Measurements from ENCODE around the gene FMN1.
A peak's percentile ranks its signal among the peaks of the same experiment; 100 is the strongest.

The FMN1 gene

DNA sequence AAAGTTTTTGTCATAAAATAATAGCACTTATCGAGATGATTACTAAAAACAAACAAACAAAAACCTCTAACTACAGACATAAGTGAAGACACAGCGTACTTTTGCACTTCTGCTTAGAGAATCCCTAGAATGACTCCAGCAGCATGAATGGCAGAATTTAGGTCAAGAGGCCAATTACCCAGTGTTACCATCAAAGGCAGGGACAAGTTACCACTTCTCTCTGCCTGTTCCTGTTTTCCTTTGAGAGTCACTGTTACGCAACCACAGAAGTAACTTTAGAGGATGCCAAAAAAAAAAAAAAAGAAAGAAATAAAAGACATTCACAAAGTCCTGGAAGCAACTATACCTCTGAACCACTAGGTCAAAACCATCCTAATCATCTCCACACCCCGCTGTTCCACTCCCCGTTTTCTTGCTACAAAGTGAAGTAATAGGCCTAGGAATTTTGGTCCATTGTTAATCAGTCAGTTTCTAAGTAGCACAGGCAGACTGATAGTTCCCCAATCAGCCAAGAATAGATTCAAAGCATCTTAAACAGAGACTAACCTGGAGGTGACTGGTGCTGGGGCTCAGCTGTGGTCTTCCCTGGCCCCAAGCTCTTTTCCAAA lies 41.9 kb downstream of the FMN1 start:
- DNase-seq: peak; percentile 20

DNA sequence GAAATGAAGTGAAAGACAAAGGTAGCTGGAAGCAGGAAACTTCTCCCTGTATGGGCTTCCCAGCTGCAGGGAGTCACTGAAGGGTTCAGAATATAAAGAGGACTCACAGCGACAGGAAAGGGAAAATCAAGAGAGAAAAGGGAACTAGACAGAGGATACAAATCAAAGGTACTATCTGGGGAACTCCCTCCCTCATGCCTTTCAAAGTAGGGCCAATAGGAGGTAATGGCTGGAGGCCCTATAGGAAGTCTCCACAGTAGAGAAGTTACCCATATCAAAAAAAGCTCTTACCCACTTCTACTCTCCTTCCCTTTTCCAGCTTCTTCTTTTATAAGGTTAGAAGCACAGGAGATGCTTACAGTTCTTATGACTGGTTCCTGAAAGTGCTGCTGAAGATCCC lies 43.5 kb downstream of the FMN1 start:
- DNase-seq: no peak

DNA sequence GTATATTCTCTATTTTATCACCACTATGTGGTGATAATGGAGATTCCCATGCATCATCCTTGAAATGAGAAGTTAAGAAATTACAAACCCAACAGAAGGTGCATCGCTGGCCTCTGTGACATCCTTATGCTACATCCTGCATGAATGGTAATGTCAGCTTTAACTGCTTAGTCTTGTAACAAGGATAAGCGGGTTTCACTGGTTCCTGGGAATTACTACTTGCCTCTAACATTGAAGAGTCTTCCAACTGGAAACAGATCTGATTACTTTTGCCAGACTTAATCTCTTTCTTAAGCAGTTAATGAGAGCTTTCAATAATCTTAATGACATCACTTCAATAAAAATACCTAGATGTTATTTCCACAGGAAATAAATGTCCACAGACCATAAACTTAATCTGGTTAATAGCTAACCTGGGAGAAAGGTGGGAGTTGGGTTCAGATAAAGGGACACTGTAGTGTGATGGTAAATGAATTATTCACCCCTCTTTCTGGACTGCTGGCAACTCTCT lies 44.0 kb downstream of the FMN1 start:
- no peak for DNase-seq

DNA sequence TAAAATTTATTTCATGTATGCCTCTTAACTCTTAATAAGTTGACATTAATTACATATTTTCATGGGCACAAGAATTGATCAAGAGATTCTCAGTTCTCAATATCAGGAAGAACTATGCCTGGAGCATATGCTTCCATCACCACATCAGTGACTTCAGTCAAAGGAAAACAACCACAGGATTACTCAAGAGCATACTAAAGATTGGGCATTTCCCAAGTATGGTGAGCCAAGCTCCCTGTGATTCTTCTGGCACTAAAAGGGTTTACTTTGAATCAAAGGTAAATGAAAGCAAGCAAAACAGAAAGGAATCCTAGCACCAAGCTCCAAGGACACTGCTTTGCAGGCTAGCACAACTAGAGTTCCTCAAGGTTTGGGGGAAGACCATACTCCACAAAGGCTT lies 44.6 kb downstream of the FMN1 start:
- DNase-seq: peak; percentile 50

DNA sequence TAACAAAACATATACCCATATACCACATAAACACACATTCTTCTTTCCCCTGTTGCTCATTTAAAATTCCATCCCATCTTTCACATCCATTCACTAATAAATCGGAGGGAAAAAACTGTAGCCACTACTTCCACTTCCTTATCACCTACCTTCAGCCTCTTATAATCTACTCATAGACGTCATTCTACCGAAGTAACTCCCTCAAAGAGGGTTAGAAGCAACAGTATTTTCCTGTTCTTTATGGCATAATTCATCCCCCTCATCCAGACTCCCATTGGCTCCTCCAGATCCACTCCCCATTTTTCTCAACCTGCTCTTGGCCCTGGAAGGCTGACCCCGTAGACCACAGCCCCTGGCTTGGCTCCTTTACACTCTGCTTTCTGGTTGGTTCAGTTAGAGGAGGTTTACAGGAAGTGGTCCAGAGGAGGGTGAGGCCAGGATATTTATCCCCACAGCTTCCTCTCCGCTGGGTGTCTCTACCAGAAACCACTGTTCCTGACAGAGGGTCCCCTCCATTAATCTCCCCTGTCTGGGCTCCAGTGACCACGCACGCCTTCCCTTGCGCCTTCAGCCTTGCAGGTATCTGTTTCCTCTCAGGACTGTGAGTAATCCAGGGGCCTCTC lies 46.3 kb downstream of the FMN1 start:
- no peak for DNase-seq

DNA sequence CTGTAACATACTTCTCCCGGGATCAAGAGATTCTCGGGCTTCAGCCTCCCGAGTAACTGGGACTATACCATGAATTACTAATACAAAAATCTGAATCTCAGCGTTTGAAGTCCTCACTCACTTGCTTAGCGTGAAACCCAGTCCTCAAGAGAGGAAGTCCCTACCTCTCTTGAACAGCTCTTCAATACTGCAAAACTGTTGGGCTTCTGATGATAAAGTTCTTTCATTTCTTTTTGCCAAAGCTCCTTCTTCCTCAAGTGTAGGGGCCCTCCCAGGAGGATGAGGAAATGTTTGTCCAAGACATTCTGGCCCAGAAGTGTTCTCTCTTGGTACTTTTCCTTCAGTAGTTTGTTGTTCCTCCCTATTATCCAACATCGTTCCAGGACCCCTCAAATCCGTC lies 48.5 kb downstream of the FMN1 start:
- no peak for DNase-seq

DNA sequence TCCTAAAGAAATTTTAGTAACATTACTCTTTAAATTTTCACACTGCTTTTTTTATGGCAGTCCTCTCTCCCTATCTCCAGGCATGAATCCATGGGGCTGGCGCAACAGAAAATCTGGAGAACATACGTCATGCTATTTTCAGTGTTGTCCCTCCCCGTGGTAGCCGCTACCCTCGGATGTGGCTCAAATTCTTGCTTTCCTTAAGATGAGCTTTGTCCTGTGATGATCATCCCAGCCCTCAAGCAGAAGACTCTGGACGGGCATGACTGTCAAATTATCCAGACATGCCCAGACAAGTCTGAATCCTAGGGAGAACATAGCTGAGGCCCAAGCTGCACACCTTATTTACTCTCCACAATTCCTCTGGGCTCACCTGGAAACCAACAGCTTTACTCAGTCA lies 49.1 kb downstream of the FMN1 start:
- DNase-seq: no peak

DNA sequence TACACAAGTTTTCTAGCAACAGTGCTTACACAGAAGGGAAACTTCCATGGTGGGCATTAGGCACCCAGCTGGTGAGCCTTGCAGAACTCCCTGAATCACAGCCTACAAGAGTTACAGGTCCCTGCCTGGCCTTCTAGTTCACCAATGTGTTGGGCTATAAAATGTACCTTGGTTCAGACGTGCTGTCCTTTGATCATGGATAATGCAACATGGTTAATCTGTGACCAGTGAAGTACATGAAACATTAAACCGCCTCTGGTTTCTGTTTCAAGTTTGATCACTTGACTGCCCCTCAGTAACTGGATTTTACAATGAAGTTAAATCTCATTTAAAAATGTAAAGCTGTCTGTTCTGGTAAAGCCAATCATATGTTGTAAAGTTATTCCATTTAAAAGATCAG lies 51.8 kb downstream of the FMN1 start:
- DNase-seq: no peak

DNA sequence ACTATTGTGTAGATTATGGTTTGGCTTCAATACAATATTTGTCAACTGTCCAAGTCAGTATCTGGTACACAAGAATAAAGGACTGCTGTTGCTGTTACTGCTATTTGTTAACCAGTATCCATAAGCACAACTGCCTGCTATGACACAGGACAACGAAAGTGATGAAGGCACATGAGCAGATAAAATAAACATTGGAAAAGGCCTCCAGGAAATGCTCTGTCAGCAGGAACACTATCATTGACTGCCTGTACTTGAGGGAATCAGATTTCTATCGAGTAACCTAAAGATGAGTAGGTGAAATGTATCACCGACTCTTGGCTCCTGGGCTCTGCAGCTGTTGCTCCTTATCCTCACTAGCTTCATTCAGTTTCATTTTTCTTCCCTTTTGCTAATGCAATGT lies 56.5 kb downstream of the FMN1 start:
- DNase-seq: no peak

DNA sequence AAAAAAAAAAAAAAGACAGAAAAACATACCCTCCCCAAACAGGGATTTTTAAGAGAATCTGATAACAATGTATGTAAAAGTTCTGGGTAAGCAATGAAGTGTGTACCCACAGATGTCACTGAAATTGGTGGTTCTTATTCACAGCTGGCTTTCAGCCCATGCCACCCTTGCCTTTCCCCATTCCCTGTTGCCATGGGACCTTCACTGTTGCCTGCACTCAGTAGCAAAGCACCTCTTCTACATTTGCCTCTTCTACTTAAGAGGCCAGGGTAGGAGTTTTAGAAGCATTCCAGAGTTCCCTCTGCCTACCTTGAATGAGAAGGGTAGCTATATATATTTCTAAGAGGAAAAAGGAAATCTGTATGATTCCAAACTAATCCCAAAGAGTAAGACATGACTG lies 57.4 kb downstream of the FMN1 start:
- no peak for DNase-seq

DNA sequence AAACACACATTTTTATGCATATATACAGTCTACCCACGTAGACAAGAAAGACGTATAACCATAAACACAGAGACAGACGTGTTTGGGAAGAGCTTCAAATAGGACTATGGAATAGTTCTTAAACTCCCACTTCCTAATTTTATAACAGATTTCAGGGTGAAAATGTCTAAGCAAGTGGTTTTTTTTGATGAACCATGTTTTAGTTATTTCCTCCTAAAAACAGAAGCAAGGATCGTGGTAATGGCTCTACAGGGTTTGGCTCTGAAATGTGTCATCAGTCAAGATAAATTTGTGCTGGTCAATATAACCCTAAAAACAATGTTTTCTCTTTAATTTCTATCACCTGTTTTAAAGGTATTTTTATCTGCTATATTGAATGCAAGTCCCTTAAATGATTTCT lies 58.2 kb downstream of the FMN1 start:
- peak; percentile 29 for DNase-seq

DNA sequence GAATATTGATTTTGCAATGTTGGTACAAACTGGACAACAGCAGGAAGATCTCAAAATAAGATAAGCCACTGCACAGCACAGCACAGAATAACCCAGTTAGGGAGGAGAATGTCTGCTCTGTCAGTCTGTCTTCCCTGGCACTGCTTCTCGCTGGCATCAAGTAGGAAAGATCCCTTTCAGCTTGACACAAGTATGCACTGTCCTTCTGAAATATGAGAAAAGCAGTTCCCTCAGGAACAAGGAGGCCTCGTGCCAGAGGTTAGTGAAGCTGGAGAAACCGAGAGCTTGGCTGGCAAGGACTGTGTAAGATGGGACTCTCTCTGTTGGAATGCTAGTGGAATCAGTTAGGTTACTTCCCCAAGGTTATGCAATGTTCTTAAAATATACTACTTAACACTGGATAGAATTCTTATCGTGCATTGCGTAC lies 59.1 kb downstream of the FMN1 start:
- peak; percentile 41 for DNase-seq

DNA sequence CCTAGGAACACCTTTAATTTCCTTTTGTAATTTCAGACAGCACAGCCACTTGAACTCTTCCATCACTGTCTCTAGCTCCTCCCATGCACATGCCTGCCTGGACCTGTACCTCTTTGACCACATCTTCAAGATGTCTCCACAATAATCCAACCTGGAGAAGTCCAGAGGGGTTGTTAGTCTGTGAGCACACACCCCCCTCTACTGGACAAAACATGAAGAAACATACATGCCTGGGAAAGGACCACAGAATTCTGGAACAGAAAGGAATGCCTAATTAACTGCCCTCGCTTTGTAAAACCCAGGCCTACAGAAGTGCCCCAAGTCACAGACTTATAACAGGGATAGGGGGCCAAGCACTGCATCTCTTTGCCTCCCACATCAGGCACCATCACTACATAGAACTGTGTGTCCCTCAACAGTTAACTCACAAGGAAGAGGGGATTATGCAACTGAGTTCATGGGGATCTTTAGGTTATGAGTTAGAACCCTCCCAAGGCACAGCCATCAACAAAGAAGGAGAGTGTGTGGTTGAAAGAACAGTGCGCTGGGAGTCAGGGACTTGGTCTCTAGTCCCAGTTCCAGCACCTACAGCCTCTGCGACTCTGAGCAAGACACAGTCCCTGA lies 61.7 kb downstream of the FMN1 start:
- DNase-seq: peak; percentile 66

DNA sequence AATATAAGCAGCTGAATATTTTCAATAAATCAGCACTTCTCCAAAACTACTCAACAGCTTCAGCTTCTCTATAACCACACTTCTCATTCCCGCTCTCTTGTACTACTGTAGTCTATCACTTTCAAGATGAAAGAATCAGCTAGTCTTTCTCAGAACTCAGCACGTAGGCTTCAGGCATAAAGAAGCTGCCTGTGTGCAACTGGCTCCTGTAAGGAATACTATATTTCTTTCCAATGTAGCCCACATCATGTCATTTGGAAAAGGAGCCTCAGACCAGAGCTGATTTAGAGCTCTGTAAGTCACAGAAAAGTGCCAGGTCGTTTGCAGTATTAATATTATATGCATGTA lies 62.3 kb downstream of the FMN1 start:
- no peak for DNase-seq

DNA sequence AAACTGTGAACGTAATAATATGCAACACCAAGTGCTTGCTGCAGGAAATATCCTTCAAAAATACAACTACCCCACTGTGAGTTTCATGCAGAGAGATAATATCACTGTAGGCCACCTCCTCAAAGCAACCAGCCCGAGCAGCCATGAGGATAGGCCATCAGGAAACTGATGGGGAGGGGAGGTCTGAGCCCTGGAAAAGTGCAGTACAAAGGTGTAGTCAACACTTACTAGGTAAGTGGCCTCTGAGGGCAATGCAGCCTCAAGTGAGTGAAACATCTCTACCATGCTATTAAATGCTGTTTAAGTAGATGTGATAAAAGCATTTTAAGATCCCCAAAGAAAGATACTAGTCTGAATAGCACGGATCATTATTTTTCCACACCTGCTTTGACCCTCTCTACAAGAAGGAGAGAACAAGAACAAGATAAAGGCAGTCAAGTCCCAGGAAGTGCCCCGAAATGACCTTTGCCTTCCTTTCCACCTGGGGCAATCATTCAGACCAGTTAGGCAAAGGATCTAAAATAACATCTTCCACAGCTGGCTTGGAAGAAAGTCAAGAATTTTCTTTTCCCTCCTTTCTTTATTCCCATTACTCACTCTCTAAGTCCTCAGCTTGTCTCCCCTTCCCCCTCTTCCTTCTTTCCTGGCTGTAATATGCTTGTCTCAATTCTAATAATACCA lies 62.8 kb downstream of the FMN1 start:
- DNase-seq: peak; percentile 64

DNA sequence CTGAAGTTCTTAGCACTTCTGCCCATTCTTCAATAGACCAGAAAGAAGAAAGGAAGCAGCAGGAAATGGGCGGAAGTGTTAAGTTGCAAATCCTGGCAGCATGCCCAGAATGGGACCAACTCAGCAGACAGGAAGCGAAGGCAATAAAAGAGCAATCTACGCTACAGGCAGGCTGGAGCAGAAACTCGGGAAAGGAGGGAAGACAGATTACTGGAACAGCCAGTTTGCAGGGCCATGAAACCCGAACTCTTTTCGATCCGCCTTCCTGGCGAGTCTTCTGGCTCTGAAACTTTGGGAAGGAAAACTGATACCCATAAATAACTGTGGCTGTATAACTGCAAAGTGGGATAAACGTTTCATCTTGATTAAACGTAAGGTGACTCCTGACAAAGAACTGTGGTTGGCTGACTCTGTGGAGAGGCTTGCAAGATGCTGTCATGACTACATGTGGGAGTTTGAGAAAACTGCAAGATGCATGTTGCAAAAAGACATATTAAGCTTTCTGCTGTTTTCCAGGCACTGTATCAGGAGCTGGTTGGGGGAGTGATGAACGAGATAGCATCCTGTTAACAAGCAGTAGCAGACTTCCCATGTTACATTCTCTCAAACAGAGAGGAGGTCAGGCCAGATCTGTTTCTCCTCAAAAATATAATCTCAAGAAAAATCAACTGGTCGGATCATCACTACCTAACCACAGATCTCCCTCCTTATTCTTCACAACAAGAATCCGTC lies 67.8 kb downstream of the FMN1 start:
- DNase-seq: peak; percentile 88

DNA sequence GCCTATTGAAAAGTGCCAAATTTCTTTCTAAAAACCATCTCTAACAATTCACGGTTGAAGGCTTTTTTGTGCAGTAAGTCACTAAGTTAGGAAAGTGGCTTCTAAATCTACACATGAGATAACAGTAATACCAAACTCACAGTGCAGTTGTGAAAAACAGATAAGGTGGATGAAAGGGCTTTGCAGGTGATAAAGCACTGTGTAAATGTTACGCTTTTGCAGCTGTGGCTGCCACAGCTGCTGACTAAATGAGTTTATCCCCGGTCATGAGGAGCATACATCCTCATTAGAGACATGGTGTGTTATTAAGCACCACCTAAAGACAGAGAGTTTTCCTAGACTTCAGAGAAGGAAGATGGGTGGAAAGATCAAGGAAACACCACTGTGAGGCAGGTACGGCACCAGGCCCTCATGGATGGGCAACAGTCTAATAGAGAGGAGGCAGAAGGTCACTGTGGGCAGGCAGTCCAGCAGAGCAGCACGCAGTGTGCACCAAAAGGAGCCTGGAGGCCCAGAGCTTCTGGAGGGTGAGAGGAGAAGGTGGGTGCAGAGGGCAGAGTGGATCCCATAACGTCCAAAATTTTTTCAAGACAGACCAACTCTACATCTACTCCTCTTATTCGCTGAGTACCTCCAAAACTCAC lies 68.5 kb downstream of the FMN1 start:
- DNase-seq: no peak

DNA sequence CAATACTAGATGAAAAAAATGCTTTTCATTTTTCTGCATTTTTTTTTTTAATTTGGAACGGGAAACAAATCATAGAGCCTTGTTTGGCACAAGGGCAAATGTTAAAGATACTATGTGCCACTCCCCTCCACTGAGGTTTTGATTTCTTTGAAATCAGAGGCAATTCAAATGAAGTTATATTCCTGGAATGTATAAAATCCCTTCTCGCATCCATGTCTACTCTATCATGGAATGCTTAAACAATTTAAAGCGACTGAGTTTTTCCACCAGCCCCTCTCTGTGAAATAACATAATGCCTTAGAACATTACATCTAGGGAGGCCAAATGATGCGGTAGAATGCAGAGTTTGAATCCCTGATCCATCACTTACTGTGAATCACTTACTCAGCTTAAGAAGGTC lies 69.7 kb downstream of the FMN1 start:
- DNase-seq: no peak

DNA sequence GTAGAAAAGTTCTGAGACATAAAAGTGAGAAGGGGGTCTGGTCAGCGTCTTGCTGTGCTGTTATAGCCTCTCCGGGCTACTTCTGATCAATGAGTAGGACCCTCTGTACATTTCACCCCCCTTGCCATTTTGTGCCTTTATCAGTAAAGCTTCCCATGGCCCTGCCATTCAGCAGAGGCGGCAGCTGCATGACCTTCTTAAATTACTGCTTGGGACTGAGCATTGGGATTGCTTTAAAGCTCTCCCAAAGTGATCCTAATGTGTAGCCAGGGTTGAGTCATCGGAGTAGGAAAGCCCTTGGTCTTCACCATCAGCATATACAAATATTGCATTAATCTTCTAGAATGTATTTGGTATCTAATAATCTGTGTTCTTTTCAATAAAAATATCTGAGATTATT lies 70.2 kb downstream of the FMN1 start:
- no peak for DNase-seq

DNA sequence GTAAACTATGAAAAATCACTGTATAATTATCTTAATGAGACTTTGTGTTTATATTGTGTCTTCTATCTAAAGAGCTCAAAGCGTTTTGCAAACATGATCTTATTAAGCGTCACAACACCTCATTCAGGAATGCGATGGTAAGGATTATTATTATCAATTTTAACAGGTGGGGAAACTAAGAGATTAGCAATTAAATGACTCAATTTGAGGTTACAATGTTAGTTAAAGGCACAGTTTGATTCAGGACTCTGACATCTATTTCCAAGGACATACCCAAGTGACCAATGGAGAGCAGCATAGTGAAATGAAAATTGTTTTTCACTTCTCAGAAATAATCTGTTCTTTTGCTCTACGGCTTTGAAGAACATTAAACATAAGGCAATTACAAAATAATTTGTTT lies 74.6 kb downstream of the FMN1 start:
- DNase-seq: no peak

DNA sequence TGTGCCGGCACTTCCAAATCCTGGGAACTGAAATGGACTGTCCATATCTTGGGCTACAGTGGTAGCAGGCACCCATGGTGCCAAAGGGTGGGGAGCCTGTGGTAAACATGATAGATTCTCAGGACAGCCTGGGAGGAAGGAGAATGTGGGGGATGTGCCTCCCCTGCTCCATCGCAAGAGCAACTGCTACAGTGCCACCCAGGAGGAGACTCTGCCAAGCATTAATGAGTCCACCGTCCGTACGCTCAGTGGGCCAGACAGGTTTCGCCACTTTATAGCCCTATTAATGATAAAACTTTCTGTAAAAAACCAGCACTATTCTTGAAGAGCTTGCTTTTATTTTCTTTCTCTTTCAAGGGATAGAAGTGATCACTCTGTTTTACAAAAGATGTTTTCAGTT lies 75.2 kb downstream of the FMN1 start:
- DNase-seq: no peak

DNA sequence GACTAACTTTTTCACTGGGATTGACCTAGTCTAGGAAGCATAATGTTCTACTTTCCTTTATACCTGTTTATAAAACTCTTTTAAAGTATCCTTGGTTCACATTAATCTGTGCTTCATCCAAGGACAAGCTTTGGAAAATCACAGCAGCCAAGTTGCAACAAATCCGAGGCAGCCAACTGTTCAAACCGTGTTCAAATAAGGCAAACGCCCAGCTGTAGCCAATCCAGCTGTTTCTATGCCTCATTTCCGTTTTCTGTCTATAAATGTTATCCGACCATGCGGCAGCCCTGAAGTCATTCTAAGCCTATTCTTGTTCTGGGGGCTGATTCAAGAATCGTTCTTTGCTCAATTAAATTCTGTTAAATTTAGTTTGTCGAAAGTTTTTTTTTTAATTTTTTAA lies 78.3 kb downstream of the FMN1 start:
- DNase-seq: no peak
